NCI-H446 (cell line): ENCODE results near the gene KMO.
A peak's percentile ranks its signal among the peaks of the same experiment; 100 is the strongest.

Source experiments
- DNase-seq, 2 experiments: peaks; one replicate each; lab custom pipeline; 2025; lab: John Stamatoyannopoulos, UW

KMO gene

DNA sequence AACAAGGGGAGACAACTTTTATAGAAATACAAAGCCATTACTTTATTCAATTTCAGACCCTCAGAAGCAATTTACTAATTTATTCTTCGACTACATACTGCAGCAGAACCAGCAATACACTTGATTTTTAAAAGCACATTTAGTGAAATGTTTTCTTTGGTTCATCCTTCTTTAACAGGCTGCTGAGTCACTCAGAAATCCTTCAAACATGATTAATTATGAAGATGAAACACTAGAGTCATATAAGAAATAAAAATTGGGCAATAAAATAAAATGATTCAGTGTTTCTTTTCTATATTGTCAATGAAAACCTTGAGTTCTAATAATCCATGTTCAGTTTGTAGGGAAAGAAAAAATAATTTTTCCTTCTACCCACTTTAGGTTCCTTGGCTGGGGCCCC is 61.0 kb downstream of the KMO start:
- DNase-seq = no peak

DNA sequence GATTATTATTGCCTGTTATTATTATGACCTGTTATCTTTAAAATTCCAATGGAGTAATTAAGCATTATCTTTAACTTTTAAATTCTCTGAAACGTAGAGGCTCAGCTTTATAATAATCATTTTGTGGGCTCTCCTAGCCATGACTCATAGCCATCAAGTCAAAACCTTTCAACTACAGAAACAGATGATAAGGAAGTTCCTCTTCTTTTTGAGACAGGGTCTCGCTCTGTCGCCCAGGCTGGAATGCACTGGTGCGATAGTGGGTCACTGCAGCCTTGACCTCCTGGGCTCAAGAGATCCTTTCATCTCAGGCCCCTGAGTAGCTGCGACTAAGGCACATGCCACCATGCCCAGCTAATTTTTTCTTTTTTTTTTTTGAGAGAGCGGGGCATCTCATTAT is 64.5 kb downstream of the KMO start:
- DNase-seq = no peak

DNA sequence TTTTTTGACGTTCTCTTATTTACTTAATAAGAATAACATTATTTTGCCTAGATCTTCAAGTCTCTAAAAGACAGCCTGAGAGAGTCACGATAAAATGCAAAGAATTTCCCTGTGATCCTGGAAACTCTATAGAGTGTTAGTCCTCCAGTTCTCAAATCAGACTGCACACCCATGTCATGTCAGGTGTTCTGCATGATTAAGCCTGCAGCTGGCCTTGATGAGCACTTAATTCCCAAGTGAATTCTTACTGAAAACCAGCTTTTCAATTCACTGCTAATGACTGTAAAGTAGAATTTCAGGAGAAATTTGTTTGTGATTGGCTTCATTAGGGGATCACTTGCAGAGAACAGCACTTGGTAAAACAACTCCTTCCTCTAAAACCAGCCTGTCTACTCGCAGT is 66.1 kb downstream of the KMO start:
- DNase-seq = no peak

GRCh38 chr1:241600496-241600901 is 68.3 kb downstream of the KMO start:
- no peak for DNase-seq

DNA sequence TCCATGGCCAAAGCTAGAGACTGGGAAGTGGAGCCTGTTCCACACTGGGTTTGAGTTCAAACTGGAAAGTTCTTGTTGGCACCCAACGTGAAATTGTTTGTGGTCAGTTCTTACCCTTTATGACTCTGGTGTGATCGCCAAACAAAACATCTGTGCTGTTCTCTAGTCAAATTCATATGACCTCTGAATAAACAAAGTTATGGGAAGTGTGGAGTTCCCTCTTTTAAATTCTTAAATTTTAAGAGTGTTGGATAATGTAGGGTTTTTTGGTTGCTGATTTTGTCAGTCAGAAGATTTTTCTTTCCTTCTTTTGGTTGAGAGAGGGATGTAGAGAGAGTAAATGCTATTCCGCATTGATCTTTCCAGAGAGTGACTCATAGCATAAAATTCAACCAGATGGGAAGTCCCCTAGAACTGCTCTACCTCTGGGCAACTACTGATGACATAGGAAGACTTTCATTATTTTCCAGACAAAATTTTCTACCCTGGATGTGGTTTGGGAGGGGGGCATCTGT is 71.6 kb downstream of the KMO start:
- DNase-seq = no peak

- no peak for DNase-seq
Measured at GRCh38 chr1:241605146-241605805, 73.1 kb downstream of the KMO start.

DNA sequence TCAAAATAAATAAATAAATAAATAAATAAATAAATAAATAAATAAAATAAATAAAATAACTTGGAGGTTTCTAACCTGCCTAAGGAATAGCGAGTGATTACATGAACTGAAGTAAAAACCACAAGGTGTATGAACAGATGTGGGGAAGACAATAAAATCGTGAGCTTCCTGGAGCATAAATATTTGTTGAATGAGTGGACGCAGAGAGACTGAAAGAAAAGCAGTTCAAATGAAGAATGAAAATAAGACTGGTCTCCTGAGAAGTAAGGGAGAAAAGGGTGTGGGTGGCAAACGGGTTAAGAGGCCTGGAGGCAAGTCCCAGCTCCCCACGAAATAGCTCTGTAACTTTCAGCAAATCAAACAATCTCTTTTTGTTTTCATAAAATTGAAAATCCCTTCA is 74.4 kb downstream of the KMO start:
- DNase-seq = no peak

DNA sequence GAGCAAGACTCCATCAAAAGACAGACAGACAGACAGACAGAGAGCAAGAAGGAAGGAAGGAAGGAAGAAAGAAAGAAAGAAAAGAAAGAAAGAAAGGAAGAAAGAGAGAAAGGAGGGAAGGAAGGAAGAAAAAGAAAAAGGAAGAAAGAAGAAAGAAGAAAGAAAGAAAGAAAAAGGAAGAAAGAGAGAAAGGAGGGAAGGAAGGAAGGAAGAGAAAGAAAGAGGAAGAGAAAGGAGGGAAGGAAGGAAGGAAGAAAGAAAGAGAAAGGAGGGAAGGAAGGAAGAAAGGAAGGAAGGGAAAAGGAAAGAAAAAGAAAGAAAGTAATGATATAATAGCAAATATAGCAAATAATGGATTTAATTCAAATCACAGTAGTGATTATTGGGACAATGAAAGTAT is 75.3 kb downstream of the KMO start:
- DNase-seq = no peak

- DNase-seq = no peak
Measured at GRCh38 chr1:241608379-241609033, 76.3 kb downstream of the KMO start.

DNA sequence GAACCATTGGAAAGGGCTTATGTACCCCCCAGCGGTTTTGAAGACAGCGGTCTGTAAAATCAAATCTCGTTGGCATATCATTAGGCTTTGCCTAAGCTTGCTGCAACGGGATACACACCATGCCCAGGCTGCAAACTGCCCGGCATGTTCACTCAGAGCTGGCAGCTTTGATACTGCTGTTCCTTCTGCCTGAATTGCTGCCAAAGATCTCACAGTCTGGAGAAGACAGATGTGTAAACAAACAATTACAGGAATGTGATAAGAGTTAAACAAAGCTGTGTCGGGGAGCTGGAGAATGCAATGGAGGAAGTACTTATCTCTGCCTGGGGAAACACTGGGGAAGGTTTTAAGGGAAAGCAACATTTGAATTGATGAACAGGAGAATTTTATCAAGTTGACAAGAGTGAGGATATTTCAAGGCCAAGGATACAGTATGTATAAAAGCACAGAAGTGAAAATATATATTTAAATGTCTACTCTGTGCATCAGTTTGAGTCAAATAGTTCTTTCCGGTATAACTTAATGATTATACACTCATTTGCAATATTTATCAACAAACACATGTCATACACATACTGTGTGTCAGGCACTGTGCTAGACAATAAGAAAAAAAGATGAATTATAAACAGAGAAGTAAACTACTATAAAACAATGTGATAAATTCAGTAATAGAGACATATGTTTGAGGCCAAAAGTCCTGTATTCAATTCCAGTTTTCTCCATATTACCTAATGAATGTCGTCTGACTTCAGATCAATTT is 78.1 kb downstream of the KMO start:
- DNase-seq = no peak

DNA sequence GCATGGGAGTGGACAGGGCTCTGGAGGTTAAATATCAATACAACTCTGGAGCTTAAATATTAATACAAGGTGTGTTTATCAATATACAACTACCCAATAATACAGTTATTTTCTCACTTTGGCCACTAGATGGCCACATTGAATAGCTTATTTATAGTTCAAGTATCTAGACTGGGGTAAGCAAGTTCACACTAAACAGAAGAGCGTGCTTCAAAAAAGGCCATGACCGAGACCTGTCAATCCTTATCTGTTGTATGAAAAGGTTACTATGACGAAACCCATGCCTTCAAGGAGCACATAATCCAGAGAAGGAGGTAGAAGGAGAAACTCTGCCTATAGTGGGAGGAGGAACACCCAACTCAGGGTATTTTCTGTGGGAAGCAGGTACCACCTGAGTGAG is 78.9 kb downstream of the KMO start:
- peak; percentile 30 to 81 for DNase-seq

GRCh38 chr1:241611736-241612135 is 79.6 kb downstream of the KMO start:
- DNase-seq = no peak

GRCh38 chr1:241612533-241613477 is 80.6 kb downstream of the KMO start:
- no peak for DNase-seq

- DNase-seq = no peak
Measured at GRCh38 chr1:241614144-241614543, 82.0 kb downstream of the KMO start.

GRCh38 chr1:241614572-241614971 is 82.4 kb downstream of the KMO start:
- DNase-seq = no peak

- no peak for DNase-seq
Measured at GRCh38 chr1:241615043-241615974, 83.1 kb downstream of the KMO start.

DNA sequence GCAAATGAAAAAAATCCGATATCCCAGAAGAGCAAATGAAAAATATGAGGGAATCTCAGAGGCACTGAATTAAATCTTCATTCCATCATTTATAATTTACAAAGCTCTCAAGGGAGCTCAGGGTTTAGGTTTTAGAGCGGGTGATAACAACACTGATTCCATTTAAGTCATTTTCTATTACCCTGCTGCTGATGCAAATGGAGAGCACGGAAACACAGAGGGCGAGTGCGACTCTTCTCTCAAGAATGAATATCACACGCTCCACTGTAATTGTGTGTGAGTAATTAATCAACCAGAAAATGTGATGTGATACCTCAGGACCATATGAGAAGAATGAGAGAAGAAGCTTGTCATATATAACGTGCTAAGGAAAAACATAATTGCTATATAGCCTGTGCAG is 85.2 kb downstream of the KMO start:
- no peak for DNase-seq

GRCh38 chr1:241622669-241623068 is 90.5 kb downstream of the KMO start:
- no peak for DNase-seq

DNA sequence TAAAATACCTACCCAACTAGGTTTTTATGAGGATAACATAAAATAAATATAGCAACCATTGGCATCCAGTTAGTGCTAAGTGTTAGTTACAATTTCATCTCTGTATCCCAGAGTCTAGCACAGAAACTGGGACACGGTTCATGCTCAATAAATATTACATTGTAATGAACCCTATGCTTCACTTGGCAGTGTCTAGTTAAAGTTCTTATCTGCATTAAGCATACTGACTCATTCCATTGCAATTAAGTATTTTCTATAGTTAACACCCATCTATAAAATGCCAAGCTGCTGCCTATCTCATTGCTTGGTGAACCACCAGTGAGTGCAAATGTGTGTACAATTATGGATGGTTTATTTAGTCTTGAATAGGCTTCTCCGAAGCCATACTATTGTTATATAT is 92.8 kb downstream of the KMO start:
- DNase-seq = no peak

DNA sequence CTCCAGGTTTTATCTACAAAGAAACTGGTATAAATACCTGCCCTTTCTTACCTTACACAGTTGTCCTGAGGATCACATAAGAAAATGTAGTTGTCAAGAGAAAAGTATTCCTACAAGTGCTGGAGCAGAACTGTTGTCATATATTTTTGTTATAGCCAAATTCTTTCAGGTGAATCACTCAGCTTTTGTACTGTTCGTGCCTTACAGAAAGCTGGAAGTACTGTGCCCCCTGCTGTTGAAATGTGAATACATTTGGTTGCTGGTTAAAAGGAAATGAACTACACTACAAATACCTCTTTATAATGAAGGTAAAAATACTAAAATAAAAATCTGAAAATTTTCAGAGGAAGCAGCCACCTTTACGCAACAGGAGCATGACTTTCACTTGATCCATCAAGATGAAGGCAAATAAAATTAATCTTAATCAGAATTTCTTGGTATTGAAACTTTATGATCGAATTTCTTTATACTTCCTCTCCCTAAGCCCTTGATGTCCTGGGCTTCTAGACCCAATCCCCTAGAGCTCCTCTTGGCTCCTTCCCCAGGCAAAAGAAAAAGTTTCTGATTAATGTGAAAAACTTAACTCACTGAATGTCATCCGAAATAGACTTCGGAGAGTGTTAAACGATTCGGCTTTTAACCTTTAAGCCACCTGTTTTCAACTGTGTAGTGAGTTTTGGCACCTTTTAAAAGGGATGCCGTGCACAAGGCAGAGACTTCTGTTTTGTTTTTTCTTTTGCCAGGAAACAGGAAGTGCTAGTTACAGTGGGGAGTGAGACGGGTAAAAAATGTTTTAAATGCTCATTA is 95.5 kb downstream of the KMO start:
- no peak for DNase-seq
